ENCODE measurements around the gene MOCS3. TPM values are rescaled to one million over a fixed set of nuclear protein-coding genes. Genes with fewer than 3 reads are reported as not detected.

Gene MOCS3
- total and polyA plus RNA-seq, 10 of the 15 experiments (the other 5 are each of a cell fraction or from before 2014, with no cell fraction given) = 0.87 to 5.9 (median 3.6) TPM

DNA sequence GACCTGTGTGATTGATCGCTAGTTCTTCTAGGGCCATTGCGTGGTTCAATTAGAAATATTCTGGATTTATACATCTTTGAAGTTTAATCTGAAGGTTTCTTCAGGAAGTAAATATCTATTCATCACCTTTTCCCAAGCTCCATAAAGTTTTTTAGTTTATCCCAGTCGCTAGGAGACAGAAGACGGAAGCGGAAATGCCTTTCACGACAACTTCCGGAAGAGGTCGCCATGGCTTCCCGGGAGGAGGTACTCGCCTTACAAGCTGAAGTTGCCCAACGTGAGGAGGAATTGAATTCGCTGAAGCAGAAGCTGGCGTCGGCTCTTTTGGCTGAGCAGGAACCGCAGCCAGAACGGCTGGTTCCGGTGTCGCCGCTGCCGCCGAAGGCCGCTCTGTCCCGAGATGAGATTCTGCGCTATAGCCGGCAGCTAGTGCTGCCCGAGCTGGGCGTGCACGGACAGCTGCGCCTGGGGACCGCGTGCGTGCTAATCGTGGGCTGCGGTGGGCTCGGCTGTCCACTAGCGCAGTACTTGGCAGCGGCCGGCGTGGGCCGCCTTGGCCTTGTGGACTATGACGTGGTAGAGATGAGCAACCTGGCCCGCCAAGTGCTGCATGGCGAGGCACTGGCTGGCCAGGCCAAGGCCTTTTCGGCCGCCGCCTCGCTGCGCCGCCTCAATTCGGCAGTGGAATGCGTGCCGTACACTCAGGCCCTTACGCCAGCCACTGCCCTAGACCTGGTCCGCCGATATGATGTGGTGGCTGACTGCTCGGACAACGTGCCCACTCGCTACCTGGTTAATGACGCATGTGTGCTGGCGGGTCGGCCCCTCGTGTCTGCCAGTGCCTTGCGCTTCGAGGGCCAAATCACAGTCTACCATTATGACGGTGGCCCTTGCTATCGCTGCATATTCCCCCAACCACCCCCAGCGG is at the start of gene MOCS3 (continued):
- TF ChIP-seq, protein P1, sequence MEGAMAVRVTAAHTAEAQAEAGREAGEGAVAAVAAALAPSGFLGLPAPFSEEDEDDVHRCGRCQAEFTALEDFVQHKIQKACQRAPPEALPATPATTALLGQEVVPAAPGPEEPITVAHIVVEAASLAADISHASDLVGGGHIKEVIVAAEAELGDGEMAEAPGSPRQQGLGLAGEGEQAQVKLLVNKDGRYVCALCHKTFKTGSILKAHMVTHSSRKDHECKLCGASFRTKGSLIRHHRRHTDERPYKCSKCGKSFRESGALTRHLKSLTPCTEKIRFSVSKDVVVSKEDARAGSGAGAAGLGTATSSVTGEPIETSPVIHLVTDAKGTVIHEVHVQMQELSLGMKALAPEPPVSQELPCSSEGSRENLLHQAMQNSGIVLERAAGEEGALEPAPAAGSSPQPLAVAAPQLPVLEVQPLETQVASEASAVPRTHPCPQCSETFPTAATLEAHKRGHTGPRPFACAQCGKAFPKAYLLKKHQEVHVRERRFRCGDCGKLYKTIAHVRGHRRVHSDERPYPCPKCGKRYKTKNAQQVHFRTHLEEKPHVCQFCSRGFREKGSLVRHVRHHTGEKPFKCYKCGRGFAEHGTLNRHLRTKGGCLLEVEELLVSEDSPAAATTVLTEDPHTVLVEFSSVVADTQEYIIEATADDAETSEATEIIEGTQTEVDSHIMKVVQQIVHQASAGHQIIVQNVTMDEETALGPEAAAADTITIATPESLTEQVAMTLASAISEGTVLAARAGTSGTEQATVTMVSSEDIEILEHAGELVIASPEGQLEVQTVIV (IDR thresholded peaks at IDR 0.05; ENCODE audit: borderline replicate concordance, partially characterized antibody) = peak; percentile 78
- TF ChIP-seq SREBF2 (IDR thresholded peaks at IDR 0.05; ENCODE audit: low read length) (peak; percentile 64), KLF5 (IDR thresholded peaks at IDR 0.05; ENCODE audit: partially characterized antibody) (peak; percentile 99), NR2C1 (IDR thresholded peaks at IDR 0.05) (peak; percentile 89), NR2F1 (conservative IDR thresholded peaks at IDR 0.05) (no peak), PAX8 (IDR thresholded peaks at IDR 0.05) (no peak), IRF4 (IDR thresholded peaks at IDR 0.05; ENCODE audit: low read depth, low read length) (no peak), CHD2 (IDR thresholded peaks at IDR 0.05; ENCODE audit: borderline replicate concordance, low read depth, low read length) (no peak), BRCA1 (IDR thresholded peaks at IDR 0.05; ENCODE audit: low read depth, low read length) (no peak)
- TF ChIP-seq, protein P2, sequence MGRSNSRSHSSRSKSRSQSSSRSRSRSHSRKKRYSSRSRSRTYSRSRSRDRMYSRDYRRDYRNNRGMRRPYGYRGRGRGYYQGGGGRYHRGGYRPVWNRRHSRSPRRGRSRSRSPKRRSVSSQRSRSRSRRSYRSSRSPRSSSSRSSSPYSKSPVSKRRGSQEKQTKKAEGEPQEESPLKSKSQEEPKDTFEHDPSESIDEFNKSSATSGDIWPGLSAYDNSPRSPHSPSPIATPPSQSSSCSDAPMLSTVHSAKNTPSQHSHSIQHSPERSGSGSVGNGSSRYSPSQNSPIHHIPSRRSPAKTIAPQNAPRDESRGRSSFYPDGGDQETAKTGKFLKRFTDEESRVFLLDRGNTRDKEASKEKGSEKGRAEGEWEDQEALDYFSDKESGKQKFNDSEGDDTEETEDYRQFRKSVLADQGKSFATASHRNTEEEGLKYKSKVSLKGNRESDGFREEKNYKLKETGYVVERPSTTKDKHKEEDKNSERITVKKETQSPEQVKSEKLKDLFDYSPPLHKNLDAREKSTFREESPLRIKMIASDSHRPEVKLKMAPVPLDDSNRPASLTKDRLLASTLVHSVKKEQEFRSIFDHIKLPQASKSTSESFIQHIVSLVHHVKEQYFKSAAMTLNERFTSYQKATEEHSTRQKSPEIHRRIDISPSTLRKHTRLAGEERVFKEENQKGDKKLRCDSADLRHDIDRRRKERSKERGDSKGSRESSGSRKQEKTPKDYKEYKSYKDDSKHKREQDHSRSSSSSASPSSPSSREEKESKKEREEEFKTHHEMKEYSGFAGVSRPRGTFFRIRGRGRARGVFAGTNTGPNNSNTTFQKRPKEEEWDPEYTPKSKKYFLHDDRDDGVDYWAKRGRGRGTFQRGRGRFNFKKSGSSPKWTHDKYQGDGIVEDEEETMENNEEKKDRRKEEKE (IDR thresholded peaks at IDR 0.05) = peak; percentile 91
- TF ChIP-seq, protein P3, sequence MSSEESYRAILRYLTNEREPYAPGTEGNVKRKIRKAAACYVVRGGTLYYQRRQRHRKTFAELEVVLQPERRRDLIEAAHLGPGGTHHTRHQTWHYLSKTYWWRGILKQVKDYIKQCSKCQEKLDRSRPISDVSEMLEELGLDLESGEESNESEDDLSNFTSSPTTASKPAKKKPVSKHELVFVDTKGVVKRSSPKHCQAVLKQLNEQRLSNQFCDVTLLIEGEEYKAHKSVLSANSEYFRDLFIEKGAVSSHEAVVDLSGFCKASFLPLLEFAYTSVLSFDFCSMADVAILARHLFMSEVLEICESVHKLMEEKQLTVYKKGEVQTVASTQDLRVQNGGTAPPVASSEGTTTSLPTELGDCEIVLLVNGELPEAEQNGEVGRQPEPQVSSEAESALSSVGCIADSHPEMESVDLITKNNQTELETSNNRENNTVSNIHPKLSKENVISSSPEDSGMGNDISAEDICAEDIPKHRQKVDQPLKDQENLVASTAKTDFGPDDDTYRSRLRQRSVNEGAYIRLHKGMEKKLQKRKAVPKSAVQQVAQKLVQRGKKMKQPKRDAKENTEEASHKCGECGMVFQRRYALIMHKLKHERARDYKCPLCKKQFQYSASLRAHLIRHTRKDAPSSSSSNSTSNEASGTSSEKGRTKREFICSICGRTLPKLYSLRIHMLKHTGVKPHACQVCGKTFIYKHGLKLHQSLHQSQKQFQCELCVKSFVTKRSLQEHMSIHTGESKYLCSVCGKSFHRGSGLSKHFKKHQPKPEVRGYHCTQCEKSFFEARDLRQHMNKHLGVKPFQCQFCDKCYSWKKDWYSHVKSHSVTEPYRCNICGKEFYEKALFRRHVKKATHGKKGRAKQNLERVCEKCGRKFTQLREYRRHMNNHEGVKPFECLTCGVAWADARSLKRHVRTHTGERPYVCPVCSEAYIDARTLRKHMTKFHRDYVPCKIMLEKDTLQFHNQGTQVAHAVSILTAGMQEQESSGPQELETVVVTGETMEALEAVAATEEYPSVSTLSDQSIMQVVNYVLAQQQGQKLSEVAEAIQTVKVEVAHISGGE (CRISPR knock-in tag; IDR thresholded peaks at IDR 0.05) = no peak
- TF ChIP-seq, protein P4, sequence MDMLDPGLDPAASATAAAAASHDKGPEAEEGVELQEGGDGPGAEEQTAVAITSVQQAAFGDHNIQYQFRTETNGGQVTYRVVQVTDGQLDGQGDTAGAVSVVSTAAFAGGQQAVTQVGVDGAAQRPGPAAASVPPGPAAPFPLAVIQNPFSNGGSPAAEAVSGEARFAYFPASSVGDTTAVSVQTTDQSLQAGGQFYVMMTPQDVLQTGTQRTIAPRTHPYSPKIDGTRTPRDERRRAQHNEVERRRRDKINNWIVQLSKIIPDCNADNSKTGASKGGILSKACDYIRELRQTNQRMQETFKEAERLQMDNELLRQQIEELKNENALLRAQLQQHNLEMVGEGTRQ (IDR thresholded peaks at IDR 0.05; ENCODE audit: borderline replicate concordance, low read depth, low read length) = no peak
- TF ChIP-seq, protein P5, sequence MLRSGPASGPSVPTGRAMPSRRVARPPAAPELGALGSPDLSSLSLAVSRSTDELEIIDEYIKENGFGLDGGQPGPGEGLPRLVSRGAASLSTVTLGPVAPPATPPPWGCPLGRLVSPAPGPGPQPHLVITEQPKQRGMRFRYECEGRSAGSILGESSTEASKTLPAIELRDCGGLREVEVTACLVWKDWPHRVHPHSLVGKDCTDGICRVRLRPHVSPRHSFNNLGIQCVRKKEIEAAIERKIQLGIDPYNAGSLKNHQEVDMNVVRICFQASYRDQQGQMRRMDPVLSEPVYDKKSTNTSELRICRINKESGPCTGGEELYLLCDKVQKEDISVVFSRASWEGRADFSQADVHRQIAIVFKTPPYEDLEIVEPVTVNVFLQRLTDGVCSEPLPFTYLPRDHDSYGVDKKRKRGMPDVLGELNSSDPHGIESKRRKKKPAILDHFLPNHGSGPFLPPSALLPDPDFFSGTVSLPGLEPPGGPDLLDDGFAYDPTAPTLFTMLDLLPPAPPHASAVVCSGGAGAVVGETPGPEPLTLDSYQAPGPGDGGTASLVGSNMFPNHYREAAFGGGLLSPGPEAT (IDR thresholded peaks at IDR 0.05; ENCODE audit: low read depth) = peak; percentile 95
- TF ChIP-seq, protein P6, sequence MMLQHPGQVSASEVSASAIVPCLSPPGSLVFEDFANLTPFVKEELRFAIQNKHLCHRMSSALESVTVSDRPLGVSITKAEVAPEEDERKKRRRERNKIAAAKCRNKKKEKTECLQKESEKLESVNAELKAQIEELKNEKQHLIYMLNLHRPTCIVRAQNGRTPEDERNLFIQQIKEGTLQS (IDR thresholded peaks at IDR 0.05; ENCODE audit: borderline replicate concordance, extremely low read depth, low read depth, low read length) = no peak
